HG02798 (cell line): ENCODE measurements around the gene PLS1.
"Not testable (repeated sequence)": the region's sequence is repeated elsewhere in the genome, so short reads cannot be mapped to it uniquely, and the experiment has no call there.

Source experiments
- ATAC-seq: cut with Tn5 transposase; IDR thresholded peaks from one replicate; pipeline ENCODE4 v1.9.1; 2021; ENCODE audit warnings: mild to moderate bottlenecking; ENCODE audit not compliant: unreplicated experiment, poor library complexity

Gene PLS1

GRCh38 chr3:142752605-142753004 lies 156.4 kb downstream of the PLS1 start:
- ATAC-seq, result not testable (repeated sequence)

GRCh38 chr3:142754494-142754893 lies 158.3 kb downstream of the PLS1 start:
- no peak for ATAC-seq
